H9 (cell line): ENCODE results near the gene SYNGR1. TPM values are rescaled to one million over a fixed set of nuclear protein-coding genes. Genes with fewer than 3 reads are reported as not detected.

Experiments
- DNase-seq: peaks from one replicate; pipeline ENCODE4 v3.0.0-alpha.2; 2017
- H2AFZ ChIP-seq: one replicate; pipeline ENCODE4 v1.6.1; 2013; ENCODE audit warnings: mild to moderate bottlenecking, low read length, control low read depth, moderate library complexity
- H2AK5ac ChIP-seq: 2 replicates; pipeline ENCODE4 v1.6.1; 2013; ENCODE audit warnings: low read length, control low read depth, mixed read lengths; ENCODE audit not compliant: insufficient read length
- H2BK120ac ChIP-seq: one replicate; pipeline ENCODE4 v1.6.1; 2013; ENCODE audit warnings: low read depth, mild to moderate bottlenecking, low read length, control low read depth, inconsistent platforms; ENCODE audit not compliant: poor library complexity, severe bottlenecking
- H2BK12ac ChIP-seq: 2 replicates; pipeline ENCODE4 v1.6.1; 2013; ENCODE audit warnings: low read length, control low read depth, mixed read lengths, low read depth; ENCODE audit not compliant: insufficient read length
- H2BK15ac ChIP-seq: 2 replicates; pipeline ENCODE4 v1.6.1; 2013; ENCODE audit warnings: low read depth, low read length, control low read depth
- H2BK20ac ChIP-seq: one replicate; pipeline ENCODE4 v1.6.1; 2013; ENCODE audit warnings: low read depth, mild to moderate bottlenecking, low read length, control low read depth, inconsistent platforms; ENCODE audit not compliant: poor library complexity, severe bottlenecking
- H2BK5ac ChIP-seq: 2 replicates; pipeline ENCODE4 v1.6.1; 2013; ENCODE audit warnings: low read length, control low read depth, mixed read lengths; ENCODE audit not compliant: insufficient read length
- H3K14ac ChIP-seq: 2 replicates; pipeline ENCODE4 v1.6.1; 2013; ENCODE audit warnings: low read length, control low read depth; ENCODE audit not compliant: insufficient read depth
- H3K18ac ChIP-seq: 2 replicates; pipeline ENCODE4 v1.6.1; 2013; ENCODE audit warnings: low read depth, mild to moderate bottlenecking, mixed read lengths, low read length, control low read depth; ENCODE audit not compliant: insufficient read length
- H3K23ac ChIP-seq: 2 replicates; pipeline ENCODE4 v1.6.1; 2013; ENCODE audit warnings: low read length, control low read depth, mixed read lengths, low read depth; ENCODE audit not compliant: insufficient read length
- H3K23me2 ChIP-seq: 2 replicates; pipeline ENCODE4 v1.6.1; 2013; ENCODE audit warnings: low read depth, mild to moderate bottlenecking, mixed read lengths, low read length, control low read depth; ENCODE audit not compliant: insufficient read length, poor library complexity, severe bottlenecking
- H3K27ac ChIP-seq: 2 replicates; pipeline ENCODE4 v1.5.1; 2013; ENCODE audit warnings: low read length, control low read depth, mixed read lengths, low read depth; ENCODE audit not compliant: insufficient read length
- H3K27me3 ChIP-seq: 2 replicates; pipeline ENCODE4 v1.6.1; 2013; ENCODE audit warnings: low read length, control low read depth, inconsistent platforms; ENCODE audit not compliant: insufficient read depth
- H3K4ac ChIP-seq: 2 replicates; pipeline ENCODE4 v1.6.1; 2013; ENCODE audit warnings: low read depth, mild to moderate bottlenecking, control low read depth, inconsistent platforms, low read length, moderate library complexity
- H3K4me1 ChIP-seq: 2 replicates; pipeline ENCODE4 v1.6.1; 2013; ENCODE audit warnings: low read length, control low read depth, inconsistent platforms; ENCODE audit not compliant: insufficient read depth
- H3K4me2 ChIP-seq: 2 replicates; pipeline ENCODE4 v1.6.1; 2013; ENCODE audit warnings: low read length, control low read depth, mixed read lengths; ENCODE audit not compliant: insufficient read length, insufficient read depth
- H3K56ac ChIP-seq: 2 replicates; pipeline ENCODE4 v1.6.1; 2013; ENCODE audit warnings: low read depth, mild to moderate bottlenecking, mixed read lengths, low read length, control low read depth; ENCODE audit not compliant: insufficient read length
- H3K79me1 ChIP-seq: 2 replicates; pipeline ENCODE4 v1.6.1; 2013; ENCODE audit warnings: low read depth, mild to moderate bottlenecking, moderate library complexity, low read length, control low read depth, inconsistent platforms; ENCODE audit not compliant: insufficient read depth, poor library complexity, severe bottlenecking
- H3K79me2 ChIP-seq: 2 replicates; pipeline ENCODE4 v1.6.1; 2013; ENCODE audit warnings: low read length, control low read depth, inconsistent platforms; ENCODE audit not compliant: insufficient read depth
- H3K9ac ChIP-seq: 2 replicates; pipeline ENCODE4 v1.6.1; 2013; ENCODE audit warnings: low read length, control low read depth, mixed read lengths; ENCODE audit not compliant: insufficient read length; ENCODE audit errors: extremely low read depth
- H3K9me3 ChIP-seq: one replicate; pipeline ENCODE4 v1.6.1; 2013; ENCODE audit warnings: low read depth, low read length, inconsistent platforms; ENCODE audit not compliant: control insufficient read depth
- H3T11ph ChIP-seq: one replicate; pipeline ENCODE4 v1.6.1; 2013; ENCODE audit warnings: mild to moderate bottlenecking, low read length, control low read depth, inconsistent platforms
- H4K20me1 ChIP-seq: one replicate; pipeline ENCODE4 v1.6.1; 2013; ENCODE audit not compliant: control insufficient read depth, insufficient read length, insufficient read depth
- H4K5ac ChIP-seq: 2 replicates; pipeline ENCODE4 v1.6.1; 2013; ENCODE audit warnings: low read depth, mild to moderate bottlenecking, mixed read lengths, low read length, control low read depth; ENCODE audit not compliant: insufficient read length
- H4K8ac ChIP-seq: replicated peaks from 2 replicates; pipeline ENCODE4 v1.6.1; 2013; ENCODE audit warnings: low read length, control low read depth, mixed read lengths, low read depth; ENCODE audit not compliant: insufficient read length
- H4K91ac ChIP-seq: 2 replicates; pipeline ENCODE4 v1.6.1; 2013; ENCODE audit warnings: low read depth, mild to moderate bottlenecking, moderate library complexity, mixed read lengths, low read length, control low read depth; ENCODE audit not compliant: insufficient read length
- H3K27ac Mint-ChIP-seq, 3 experiments: 2 replicates in 2 of 3; 3 replicates in 1 of 3; pipeline ENCODE4 v1.8.0; 2020 to 2021; ENCODE audit warnings: mixed read lengths in 3 of 3, mild to moderate bottlenecking in 1 of 3, moderate library complexity in 1 of 3
- H3K27me3 Mint-ChIP-seq: 2 replicates; pipeline ENCODE4 v1.8.0; 2021; ENCODE audit warnings: low read depth, mild to moderate bottlenecking, moderate library complexity, mixed read lengths
- H3K36me3 Mint-ChIP-seq, 3 experiments: 2 replicates in 2 of 3; 3 replicates in 1 of 3; pipeline ENCODE4 v1.8.0; 2020 to 2021; ENCODE audit warnings: low read depth in 3 of 3, mixed read lengths in 3 of 3; ENCODE audit not compliant: insufficient read depth in 1 of 3
- H3K4me1 Mint-ChIP-seq, 2 experiments: 2 replicates each; pipeline ENCODE4 v1.8.0; 2020; ENCODE audit warnings: mixed read lengths in 2 of 2
- H3K4me3 Mint-ChIP-seq, 2 experiments: 2 replicates in 1 of 2; 3 replicates in 1 of 2; pipeline ENCODE4 v1.8.0; 2020 to 2021; ENCODE audit warnings: mild to moderate bottlenecking in 2 of 2, mixed read lengths in 2 of 2, moderate library complexity in 1 of 2
- H3K9me3 Mint-ChIP-seq, 2 experiments: 2 replicates in 1 of 2; 3 replicates in 1 of 2; pipeline ENCODE4 v1.8.0; 2020; ENCODE audit warnings: mild to moderate bottlenecking in 2 of 2, mixed read lengths in 2 of 2, moderate library complexity in 1 of 2
- CTCF ChIP-seq: fragments of 200-600 bp; sonication (generic); conservative IDR thresholded peaks from 3 replicates; pipeline ENCODE4 v1.8.0; 2021; ENCODE audit warnings: antibody characterized with exemption, mild to moderate bottlenecking
- WGBS: extraction: QIAGEN DNeasy Blood & Tissue Kit; methylation state at CpG from one replicate; pipeline ENCODE4 v1.1.7; 2013; ENCODE audit warnings: missing lambda C conversion rate, low lambda C conversion rate, mixed read lengths; ENCODE audit not compliant: insufficient read length; ENCODE audit errors: extremely low coverage; 5-methylcytosine and 5-hydroxymethylcytosine counted together
- total RNA-seq: library from RNA; stranded (reverse); gene quantifications from 2 replicates; pipeline ENCODE4 v1.2.1, GENCODE V29; 2021

The SYNGR1 gene
- total RNA-seq, 1 experiment from 2014 or later = 13.2 TPM

- Histone ChIP-seq H2BK20ac (no peak overlapping the region), H3K4ac (no peak overlapping the region), H3K27ac (no peak overlapping the region), H2BK12ac (no peak overlapping the region), H3K14ac (no peak overlapping the region), H3K79me1 (peaks cover 4% of the 10 kb centered on the region), H3K18ac (no peak overlapping the region), H2AK5ac (no peak overlapping the region), H4K8ac (no peak overlapping the region), H2AFZ (no peak overlapping the region), H3T11ph (no peak overlapping the region), H3K9ac (no peak overlapping the region), H3K23ac (no peak overlapping the region), H3K4me2 (no peak overlapping the region), H2BK5ac (no peak overlapping the region), H3K27me3 (no peaks in the 10 kb centered on the region), H2BK120ac (no peak overlapping the region), H2BK15ac (no peak overlapping the region), H3K56ac (no peak overlapping the region), H4K91ac (no peak overlapping the region), H4K5ac (no peak overlapping the region), H3K4me1 (peaks cover 2% of the 10 kb centered on the region; the same call in 1 of the 2 replicates), H3K79me2 (peaks cover 13% of the 10 kb centered on the region), H3K9me3 (no peaks in the 10 kb centered on the region), H4K20me1 (peaks cover 8% of the 10 kb centered on the region), H3K23me2 (peaks cover 3% of the 10 kb centered on the region)
- Mint-ChIP-seq H3K27me3 (peaks cover 11% of the 10 kb centered on the region; the same call in 1 of the 2 replicates), H3K4me1 (peaks cover 61 to 62% of the 10 kb centered on the region in 2 experiments), H3K27ac (peak overlapping the region; percentile 48 to 98 (median 94); a peak in 5 of 7 replicates), H3K4me3 (peak overlapping the region; percentile 8 to 60; a peak in 3 of 5 replicates), H3K36me3 (peaks cover 78 to 100% (median 88%) of the 10 kb centered on the region in 3 experiments), H3K9me3 (no peaks in the 10 kb centered on the region)
- TF ChIP-seq CTCF = no peak
- no peak for DNase-seq
- no CpG with 5 or more reads among the region's 20 CpGs for WGBS
Observed at GRCh38 chr22:39313258-39314001, 36.4 kb upstream of the SYNGR1 start.
